Measurements from ENCODE around the gene PINK1. TPM values are rescaled to one million over a fixed set of nuclear protein-coding genes. Genes with fewer than 3 reads are reported as not detected.
A peak's percentile ranks its signal among the peaks of the same experiment; 100 is the strongest.

PINK1 gene
- total RNA-seq, 1 experiment from 2014 or later: 17.0 TPM

DNA sequence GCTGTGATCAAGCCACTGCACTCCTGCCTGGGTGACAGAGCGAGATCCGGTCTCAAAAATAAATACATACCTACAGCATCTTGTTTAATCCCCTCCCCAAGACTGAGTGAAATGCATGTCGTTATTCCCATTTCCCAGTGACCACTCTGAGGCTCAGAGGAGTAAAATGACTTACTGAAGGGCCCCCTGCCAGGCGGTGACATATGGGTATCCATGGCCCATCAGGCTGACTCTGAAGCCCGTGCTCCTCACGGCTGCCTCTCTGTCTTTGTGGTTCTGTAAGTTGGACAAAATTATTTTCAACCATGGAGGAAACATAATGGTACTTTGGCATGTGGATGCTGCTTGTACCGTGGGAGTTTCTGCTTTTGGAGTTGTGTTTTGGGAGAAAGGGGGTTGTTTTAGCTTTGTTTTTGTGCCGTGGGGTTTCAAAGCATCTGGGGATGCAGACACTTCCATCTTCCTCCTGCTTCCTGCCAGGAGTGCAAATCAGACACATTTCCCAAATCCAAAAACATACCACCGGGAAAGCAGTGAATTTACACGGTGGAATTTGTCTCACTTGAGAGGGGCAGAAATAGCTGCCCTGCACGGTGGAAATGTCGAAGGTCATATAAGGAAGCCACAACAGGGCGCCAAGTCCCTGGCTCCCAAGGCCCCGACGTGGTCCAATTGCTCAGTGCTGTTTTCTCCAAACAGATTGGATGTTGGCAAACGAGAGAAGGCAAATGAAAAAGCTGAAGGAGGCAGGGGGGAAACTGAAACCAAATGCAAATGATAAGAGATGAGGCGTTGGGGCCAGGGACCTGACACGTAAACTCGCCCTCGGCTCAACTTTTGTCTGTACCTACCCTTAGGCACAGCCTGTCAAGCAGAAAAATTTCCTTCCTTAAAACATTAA, 17.1 kb upstream of the PINK1 start:
- no peak overlapping the region for H3K27ac ChIP-seq (ENCODE audit: insufficient read length, low read depth, low read length)
- no peaks in the 10 kb centered on the region for H3K27me3 Mint-ChIP-seq (ENCODE audit: low read depth)
- H2AK5ac ChIP-seq (ENCODE audit: insufficient read length, low read length): no peak overlapping the region
- H2AFZ ChIP-seq (ENCODE audit: low read length): no peak overlapping the region
- no peaks in the 10 kb centered on the region for H3K9me3 ChIP-seq (ENCODE audit: control insufficient read depth, low read depth, low read length)
- H3K4me2 ChIP-seq (ENCODE audit: insufficient read depth, insufficient read length, low read length): no peak overlapping the region
- H2BK120ac ChIP-seq (ENCODE audit: low read depth, low read length, poor library complexity, severe bottlenecking): no peak overlapping the region
- H3K4ac ChIP-seq (ENCODE audit: low read depth, low read length): no peak overlapping the region
- H3K23ac ChIP-seq (ENCODE audit: insufficient read length, low read depth, low read length): no peak overlapping the region
- H2BK15ac ChIP-seq (ENCODE audit: low read depth, low read length): no peak overlapping the region
- no peak overlapping the region for H3K18ac ChIP-seq (ENCODE audit: insufficient read length, low read depth, low read length)
- H3K4me1 ChIP-seq (ENCODE audit: insufficient read depth, low read length): peaks cover 5% of the 10 kb centered on the region; the same call in 1 of the 2 replicates
- H3K9ac ChIP-seq (ENCODE audit: extremely low read depth, insufficient read length, low read length): no peak overlapping the region
- H3K4me3 Mint-ChIP-seq: no peak overlapping the region
- WGBS (ENCODE audit: extremely low coverage, insufficient read length, low lambda C conversion rate): no CpG with 5 or more reads among the region's 20 CpGs
- peak overlapping the region in 1 of 3 experiments; percentile 7; a peak in 1 of 7 replicates for H3K27ac Mint-ChIP-seq
- H3K14ac ChIP-seq (ENCODE audit: insufficient read depth, low read length): no peak overlapping the region
- H4K91ac ChIP-seq (ENCODE audit: insufficient read length, low read depth, low read length): no peak overlapping the region
- H4K8ac ChIP-seq (replicated peaks; ENCODE audit: insufficient read length, low read depth, low read length): no peak overlapping the region
- H3K27me3 ChIP-seq (ENCODE audit: insufficient read depth, low read length): no peaks in the 10 kb centered on the region
- no peak overlapping the region for H3T11ph ChIP-seq (ENCODE audit: low read length)
- TF ChIP-seq CTCF (conservative IDR thresholded peaks at IDR 0.05): no peak
- H2BK5ac ChIP-seq (ENCODE audit: insufficient read length, low read length): no peak overlapping the region
- no peaks in the 10 kb centered on the region for H3K79me1 ChIP-seq (ENCODE audit: insufficient read depth, low read depth, low read length, poor library complexity, severe bottlenecking)
- H3K56ac ChIP-seq (ENCODE audit: insufficient read length, low read depth, low read length): no peak overlapping the region
- H2BK12ac ChIP-seq (ENCODE audit: insufficient read length, low read depth, low read length): no peak overlapping the region
- H2BK20ac ChIP-seq (ENCODE audit: low read depth, low read length, poor library complexity, severe bottlenecking): no peak overlapping the region
- no peak for DNase-seq
- no peaks in the 10 kb centered on the region for H3K9me3 Mint-ChIP-seq
- no peak overlapping the region for H4K5ac ChIP-seq (ENCODE audit: insufficient read length, low read depth, low read length)
- H3K4me1 Mint-ChIP-seq: peaks cover 26 to 32% of the 10 kb centered on the region in 2 experiments
- no peaks in the 10 kb centered on the region for H3K36me3 Mint-ChIP-seq (ENCODE audit: insufficient read depth in 1 of 3, low read depth in 3 of 3)
- H4K20me1 ChIP-seq (ENCODE audit: control insufficient read depth, insufficient read depth, insufficient read length): no peaks in the 10 kb centered on the region
- H3K79me2 ChIP-seq (ENCODE audit: insufficient read depth, low read length): no peaks in the 10 kb centered on the region
- H3K23me2 ChIP-seq (ENCODE audit: insufficient read length, low read depth, low read length, poor library complexity, severe bottlenecking): no peaks in the 10 kb centered on the region
